DND-41 (cell line): ENCODE measurements around the gene ITGAX.

Source experiments
- EZH2 ChIP-seq: IDR thresholded peaks from 3 replicates; pipeline ENCODE4 v1.6.1; 2012; ENCODE audit warnings: borderline replicate concordance, low read depth, mild to moderate bottlenecking, moderate library complexity, low read length, inconsistent platforms; ENCODE audit not compliant: severe bottlenecking
- TF ChIP-seq, protein P1 (sequence below): IDR thresholded peaks from 2 replicates; pipeline ENCODE4 v1.5.1; 2012; ENCODE audit warnings: borderline replicate concordance, low read length, moderate library complexity, mild to moderate bottlenecking; ENCODE audit not compliant: poor library complexity, severe bottlenecking; ENCODE audit errors: extremely low read depth

DNA sequence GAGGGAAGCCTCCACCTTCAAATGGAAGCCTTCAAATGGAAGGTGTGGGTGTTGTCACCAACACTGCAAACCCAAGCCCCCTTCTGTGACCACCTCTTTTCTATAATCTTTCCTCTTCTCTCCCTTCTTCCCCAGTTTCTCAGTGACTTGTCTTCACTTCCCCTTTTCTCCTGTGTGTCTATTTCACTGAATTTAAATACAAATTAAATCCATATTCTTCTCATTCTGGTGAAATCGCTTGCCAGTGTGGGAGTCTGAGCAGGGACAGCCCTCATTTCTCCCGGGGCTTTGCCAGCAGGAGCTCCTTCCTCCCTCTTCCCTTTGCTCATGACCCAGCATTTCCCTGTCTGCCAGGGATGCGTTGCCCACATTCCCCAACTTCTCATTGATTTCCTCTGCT lies 6.4 kb upstream of the ITGAX start:
- TF ChIP-seq, protein P1, sequence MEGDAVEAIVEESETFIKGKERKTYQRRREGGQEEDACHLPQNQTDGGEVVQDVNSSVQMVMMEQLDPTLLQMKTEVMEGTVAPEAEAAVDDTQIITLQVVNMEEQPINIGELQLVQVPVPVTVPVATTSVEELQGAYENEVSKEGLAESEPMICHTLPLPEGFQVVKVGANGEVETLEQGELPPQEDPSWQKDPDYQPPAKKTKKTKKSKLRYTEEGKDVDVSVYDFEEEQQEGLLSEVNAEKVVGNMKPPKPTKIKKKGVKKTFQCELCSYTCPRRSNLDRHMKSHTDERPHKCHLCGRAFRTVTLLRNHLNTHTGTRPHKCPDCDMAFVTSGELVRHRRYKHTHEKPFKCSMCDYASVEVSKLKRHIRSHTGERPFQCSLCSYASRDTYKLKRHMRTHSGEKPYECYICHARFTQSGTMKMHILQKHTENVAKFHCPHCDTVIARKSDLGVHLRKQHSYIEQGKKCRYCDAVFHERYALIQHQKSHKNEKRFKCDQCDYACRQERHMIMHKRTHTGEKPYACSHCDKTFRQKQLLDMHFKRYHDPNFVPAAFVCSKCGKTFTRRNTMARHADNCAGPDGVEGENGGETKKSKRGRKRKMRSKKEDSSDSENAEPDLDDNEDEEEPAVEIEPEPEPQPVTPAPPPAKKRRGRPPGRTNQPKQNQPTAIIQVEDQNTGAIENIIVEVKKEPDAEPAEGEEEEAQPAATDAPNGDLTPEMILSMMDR, result no peak
- TF ChIP-seq EZH2, result no peak
